COR-L47 (cell line): ENCODE measurements around the gene CDYL2.

Experiments
- DNase-seq: peaks from one replicate; lab custom pipeline; 2025; lab: John Stamatoyannopoulos, UW

Gene CDYL2

DNA sequence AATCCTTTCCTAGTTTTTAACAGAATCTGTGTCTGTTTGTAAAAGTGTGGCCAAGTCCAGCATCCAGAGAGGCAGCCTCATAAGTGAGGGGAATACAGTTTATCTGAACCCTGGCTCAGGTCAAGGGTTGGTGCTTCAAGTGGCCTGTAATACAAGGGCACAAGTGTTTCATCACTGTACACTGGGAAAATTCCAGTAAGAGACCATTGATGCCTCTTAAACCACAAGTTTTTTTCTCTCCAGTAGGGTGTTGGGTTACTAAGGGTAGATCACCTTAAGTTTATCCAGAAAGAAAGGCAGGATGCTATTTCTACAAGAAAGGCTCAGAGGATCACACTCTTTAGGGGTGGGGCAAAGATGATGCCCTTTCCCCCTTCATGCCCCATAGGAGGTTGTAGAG, 96.7 kb downstream of the CDYL2 start:
- no peak for DNase-seq

DNA sequence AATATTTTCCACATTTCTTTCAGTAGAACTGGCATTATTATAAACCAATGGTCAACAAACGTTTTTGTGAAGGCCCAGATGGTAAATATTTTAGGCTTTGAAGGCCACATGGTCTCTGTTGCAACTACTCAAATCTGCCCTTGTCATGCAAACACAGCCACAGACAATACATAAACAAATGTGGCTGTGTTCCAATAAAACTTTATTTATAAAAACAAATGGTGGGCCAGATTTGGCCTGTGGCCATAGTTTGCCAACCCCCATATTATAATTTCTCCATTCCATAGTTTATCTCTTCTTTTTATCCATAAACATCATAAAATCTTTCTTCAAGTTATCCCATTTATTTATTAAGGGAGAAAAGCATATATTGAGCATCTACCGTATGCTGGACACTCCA, 98.8 kb downstream of the CDYL2 start:
- DNase-seq = no peak

DNA sequence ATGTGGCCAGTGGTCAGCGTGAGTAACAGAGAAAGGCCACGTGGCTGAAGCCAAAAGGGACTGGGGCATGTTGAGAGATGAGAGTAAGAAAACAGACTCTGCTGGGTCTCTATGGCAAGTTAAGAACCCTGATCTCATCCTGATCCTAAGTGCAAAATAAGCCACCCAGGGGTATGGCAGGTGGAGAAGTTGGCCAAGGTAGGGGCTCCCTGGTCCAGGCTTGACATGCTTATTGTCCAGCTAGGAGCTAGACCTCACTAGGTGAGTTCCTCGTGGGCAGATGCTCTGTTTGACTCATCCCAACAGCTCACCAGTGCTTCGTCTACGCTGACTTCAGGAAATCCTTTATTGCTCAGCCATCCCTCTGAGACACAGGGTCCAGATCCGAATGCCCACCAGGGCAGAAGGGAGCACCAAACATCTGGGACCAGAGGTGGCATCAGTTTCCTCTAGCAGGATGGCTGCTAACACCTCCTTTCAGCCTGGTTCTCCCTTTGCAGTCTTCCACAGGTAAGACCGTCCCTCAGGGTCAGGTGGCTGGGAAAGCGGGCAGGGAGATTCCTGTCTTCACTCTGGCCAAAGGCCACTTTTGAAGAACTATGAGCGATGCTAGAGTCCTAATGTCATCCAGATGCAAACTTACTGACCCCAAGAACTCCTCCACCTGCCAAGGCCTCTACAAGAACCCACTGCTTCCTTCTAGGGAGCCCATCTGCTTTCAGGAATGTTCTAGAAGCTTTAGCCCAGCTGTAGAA, 99.5 kb downstream of the CDYL2 start:
- DNase-seq = no peak

DNA sequence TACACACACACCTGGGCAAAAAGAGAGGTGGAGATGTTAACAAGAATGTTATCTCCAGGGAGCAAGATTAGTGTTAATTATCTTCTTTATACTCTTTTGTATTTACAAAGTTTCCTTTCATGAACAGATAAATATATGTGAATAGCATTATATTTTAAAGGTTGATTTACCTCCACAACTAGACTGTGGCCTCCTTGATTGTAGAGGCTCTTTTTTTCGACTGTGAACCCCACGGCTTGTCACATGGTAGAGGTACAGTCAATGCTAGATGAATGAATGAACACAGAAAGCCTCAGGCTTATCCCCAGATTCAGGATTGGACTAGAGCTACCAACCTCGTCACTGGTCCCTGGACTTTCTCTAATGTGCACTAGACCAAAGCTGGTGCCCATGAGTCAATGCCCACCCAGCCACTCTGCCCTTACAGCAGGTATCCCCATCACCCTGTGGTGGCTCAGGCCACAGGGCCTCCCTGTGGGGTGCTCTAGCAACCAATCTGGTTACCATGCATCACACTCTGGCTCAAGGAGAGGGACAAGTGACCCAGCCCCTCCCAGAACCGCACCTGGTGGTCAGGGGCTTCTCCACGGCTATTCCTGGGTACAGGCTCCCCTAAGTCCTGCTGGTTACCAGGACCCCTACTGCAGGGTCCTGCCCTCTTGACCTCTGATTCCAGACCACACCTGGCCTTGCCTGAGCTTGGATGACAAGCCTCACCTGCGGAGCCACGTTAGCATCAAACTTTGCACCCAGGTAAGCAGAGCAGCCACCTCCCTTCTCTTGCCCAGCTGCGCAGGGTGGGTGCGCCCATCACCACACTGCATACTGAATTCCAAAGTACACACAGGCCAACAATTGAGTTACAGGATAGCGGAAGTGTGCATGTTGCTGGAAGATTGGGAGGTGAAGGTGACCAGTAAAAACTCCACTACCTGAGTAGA, 101.0 kb downstream of the CDYL2 start:
- DNase-seq = no peak

DNA sequence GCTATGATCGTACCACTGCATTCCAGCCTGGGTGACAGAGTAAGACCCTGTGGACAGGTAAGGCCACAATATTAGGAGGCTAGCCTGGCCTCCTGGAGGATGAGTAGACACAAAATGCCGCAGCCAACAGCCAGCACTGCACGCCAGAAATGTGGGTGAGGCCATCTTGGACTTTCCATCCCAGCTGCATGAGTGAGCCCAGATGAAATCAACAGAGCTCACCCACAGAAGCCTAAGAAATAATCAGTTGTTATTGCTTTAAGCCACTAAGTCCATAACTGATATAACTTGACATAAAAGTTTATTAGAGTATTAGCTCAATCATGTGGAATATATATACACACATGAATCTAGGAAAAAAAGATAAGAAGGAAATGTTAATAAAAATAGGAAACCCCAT, 101.7 kb downstream of the CDYL2 start:
- DNase-seq = no peak

DNA sequence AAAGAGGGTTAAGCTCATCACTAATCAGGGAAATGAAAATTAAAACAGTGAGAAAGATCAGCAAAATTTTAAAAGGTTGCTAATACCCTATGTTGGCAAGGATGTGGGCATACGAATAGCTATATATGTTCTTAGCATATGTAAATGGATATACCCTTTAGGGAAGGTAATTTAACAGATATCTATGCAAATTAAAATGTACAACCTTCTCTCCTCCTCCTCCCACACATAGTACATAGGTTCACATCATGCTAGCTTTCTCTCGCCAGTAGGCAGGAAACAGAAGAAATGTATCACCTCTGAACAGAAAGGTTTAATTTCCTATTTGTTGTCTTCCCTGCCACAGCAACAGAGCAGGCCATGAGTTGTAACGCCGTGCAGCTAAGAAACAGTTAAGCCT, 103.8 kb downstream of the CDYL2 start:
- no peak for DNase-seq

DNA sequence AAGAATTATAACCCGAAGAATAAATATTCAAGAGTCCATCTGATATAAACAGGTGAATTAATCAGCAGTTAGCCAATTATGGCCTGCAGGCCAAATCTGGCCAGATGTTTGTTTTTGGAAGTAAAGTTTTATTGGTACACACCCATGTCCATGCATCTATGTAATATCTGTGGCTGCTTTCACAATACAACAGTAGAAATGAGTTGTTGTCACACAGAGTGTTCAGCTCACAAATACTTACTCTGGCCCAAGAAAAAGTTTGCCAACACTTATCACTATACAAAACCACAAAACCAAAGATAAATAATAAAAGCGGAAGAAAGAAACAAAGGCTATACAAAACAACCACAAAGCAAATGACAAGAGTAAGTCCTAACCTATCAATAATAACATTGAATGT, 109.4 kb downstream of the CDYL2 start:
- no peak for DNase-seq

DNA sequence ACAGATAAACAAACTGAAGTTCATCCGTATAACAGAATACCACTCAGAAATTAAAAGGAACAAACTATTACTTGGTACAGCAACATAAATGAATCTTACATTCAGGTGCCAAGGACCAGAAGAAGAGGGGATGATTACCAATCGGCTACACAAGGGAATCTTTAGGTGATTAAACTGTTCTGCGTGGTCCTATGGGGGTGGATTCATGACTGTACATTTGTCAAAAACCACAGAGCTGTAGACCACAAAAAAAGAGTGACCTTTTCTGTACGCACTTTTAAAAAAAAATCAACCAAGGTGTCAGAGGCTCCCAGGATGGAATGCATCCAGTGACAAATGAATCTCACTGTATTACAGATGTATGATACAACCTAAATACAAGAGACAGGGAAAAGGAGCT, 110.8 kb downstream of the CDYL2 start:
- no peak for DNase-seq

DNA sequence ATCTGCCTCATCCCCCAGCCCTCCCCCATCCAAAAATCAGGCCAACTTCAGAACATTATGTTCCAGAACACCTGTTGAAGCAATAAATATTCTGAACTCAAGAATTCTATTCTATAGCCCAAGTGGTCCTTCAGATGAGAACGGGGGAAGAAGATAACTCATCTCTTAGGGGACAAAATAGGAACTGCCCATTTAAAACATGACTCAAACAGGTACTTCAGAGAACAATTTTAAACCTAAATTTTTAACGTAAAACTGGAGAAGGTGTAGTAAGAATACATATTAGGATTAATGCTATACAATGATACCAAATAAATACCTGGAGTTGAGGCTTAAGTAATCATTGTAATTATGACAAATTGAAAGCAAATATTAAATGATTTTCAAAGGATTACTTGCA, 112.1 kb downstream of the CDYL2 start:
- no peak for DNase-seq

DNA sequence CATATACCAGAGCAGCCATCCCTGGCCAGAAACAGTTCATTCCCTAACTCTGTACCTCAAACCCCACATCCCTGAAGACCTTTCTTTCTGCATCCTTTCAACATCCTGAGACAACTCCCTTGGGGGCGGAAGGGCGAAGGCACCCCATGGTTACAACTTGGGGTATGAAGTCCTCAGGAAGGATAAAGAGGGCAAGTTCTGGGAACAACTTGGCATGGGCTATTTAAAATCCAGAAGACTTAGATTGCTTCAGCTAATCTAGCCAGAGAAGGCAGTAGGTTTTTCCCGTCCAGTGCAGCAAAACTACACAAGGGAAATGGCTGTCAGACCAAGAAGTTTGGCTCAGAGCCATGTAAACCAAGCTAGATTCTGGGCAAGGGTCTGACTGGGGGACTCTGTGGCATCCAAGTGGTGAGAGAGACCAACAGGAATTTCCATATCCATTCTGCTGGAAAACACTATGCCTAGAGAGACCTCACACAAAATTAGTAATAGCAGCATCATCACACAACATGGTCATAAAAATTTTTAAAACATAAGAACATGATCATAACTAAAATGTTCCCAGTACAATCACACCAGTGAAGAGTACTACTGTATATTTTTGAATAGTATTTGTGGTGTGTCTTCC, 113.2 kb downstream of the CDYL2 start:
- DNase-seq = no peak

DNA sequence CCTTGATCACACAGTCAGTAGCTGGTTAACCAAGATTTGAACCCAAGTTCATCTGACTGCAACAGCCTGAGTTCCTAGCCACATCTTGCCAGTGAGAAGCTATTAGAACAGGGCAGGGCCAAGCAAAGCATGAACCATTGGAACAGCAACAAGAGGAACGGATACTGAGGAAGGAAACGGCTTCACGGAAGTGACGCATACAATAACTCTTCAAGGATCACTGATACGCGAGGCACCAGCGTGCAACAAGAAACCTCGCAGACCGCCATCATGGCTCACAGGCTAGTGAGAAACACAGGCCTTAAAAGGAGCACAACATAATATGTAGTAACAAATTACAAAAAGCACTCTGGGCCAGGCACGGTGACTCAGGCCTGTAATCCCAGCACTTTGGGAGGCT, 114.9 kb downstream of the CDYL2 start:
- no peak for DNase-seq

DNA sequence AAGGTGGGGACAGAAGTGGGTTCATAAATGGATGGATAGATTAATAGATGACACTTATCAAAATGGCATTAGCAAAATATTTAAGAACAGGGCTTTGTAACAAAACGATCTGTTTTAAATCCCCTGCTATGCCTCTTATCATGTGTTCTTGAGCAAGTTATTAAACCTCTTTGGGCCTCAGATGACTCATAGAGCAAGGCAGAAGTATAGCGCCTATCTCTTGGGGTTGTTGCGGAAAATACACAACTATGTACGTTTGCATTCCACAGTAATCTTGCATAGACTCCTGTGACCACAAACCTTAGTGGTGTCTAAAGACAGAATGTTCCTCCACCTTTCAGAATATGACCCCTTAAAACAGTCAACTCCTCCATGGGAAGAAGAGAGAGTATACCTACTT, 116.8 kb downstream of the CDYL2 start:
- DNase-seq = no peak

DNA sequence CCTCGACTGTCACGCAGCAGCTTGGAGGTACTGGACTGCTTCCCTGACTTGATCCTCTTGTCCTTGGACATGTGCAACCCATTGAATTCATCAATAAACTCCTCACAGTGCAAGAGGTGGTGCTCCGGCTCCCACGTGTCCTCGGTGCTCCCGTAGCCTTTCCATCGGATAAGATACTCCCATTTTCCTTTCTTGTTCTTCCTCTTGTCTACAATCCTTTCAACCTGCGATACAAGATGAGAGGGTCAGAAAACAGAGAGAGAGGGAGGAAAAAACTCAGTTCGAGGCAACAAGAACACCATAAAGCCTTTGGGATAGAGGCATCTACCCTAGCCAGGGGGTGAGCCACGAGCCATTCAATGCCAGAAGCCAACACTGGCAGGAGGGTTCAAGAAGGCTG, 119.5 kb downstream of the CDYL2 start:
- DNase-seq = no peak

DNA sequence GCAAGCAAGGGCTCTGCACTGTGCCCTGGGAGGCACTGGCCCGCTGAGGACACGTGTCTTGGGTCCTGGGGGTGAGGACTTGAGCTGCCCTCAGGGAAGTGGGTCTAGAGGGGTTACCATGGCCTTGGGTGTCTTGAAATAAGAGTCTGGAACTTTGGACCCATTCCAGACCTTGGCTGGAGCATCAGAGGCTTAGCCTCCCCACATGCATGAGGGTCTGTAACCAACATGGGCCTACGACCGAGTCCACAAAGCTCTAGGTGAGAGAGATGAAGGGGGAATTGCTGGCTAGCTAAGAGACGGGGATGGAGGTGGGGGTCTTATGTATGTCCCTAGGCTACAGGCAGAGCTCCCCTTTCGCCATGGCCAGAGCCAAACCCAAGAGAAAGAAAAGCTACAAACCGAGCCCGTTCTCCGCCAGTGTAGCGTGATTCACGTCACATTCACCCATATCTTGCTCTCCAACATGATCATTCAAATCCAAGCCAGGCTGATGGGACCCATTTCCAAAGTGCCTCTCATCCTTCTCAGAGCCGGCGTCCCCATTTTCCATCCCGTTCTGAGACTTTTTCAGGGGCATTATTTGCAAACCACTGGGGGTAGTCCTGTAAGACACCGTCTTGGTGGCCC, 120.1 kb downstream of the CDYL2 start:
- DNase-seq = no peak

DNA sequence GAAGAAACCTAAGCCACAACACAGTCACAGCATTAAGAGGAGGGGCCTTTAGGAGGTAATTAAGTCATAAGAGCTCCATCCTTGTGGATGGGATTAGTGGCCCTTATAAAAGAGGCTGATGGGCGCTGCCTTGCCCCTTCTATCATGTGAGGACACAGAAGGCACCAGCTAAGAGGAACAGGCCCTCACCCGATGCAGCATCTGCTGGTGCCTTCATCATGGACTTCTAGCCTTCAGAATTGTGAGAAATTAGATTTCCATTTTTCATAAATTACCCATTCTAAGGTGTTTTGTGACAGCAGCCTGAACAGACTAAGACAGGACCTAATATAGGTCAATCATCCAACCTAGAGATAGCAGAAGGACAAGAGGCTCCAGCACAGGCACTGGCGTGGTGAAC, 120.8 kb downstream of the CDYL2 start:
- no peak for DNase-seq

DNA sequence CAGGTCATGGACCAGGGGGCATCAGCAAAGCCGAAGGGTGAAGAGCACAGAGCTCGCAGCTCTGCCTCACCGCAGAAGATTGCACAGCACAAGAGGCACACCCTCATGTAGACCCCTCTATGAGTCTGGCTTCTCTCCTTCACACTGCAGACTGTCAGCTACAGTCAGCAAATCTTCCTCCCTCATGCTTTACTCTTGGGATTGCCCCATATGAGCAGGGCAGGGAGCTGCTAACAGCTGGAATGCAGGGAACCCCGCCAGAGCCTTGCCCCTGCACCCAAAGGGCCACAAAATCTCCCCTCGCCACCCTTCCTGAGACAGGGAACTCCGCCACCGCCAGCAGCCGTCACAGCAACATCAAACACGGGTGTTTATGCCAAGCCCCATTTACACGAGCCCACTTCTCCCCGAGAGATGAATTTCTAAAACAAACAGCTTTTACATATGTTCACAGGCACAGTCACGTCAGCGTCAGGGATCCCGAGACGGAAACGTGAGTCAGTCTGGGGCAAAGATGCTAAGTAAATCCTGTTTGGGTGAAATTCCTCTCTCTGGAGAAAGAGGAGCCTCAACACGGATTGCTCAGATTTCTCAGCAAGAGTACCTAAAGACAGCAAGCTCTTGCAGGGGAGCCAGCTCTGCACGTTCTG, 121.9 kb downstream of the CDYL2 start:
- DNase-seq = no peak

DNA sequence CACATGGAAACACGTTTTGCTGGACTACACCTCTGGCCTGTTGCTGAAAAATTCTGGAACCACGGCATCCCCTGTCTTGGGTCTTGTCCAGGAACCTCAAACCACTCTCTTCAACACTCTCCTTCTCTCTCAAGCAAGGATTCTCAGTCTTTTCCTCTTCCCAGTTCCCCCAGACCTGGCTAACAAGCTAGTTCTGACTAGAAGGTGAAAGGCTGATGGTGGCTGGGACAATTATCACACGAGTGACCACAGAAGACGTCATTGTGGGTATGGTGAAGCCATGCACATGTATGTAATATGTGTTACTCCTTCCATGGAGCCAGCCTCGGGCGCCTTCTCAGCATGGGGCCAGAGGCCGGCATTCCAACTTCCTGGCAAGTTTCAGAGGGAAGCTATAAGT, 123.0 kb downstream of the CDYL2 start:
- no peak for DNase-seq

DNA sequence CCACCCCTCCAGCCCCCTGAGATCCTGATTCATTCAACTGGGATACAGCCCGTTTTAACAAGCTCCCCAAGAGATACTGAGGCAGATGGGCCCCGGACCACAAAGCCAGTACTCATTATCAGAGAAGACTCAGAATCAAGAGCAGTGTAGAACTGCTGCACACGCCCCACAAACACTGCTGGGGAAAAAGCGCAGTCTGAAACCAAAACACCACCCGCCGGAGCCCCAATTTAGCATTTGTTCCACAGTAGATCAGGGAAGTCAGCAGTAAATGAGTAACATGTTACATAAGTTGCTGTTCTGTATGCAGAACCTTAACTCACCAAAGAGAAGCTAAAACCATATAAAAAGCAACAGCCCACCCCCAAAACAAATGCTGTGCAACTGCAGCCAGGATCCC, 123.6 kb downstream of the CDYL2 start:
- DNase-seq = no peak

DNA sequence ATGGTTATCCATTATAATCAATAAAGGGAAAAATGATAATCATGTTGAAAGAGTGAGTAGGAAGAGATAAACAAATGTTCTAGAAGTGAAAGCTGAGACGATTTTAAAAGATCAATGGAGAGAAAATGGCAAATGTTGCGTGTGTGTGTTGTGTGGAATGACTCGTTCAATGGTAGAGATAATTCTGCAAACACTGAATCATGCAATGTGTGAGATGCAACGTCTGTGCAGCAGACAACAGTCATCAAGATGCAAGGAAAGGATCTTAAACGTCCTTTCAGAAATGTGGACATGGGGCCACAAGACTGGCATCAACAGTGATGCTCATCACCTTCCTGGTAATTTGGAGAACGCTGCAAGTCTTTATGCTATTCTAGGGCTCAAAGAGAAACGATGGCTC, 124.4 kb downstream of the CDYL2 start:
- DNase-seq = no peak

DNA sequence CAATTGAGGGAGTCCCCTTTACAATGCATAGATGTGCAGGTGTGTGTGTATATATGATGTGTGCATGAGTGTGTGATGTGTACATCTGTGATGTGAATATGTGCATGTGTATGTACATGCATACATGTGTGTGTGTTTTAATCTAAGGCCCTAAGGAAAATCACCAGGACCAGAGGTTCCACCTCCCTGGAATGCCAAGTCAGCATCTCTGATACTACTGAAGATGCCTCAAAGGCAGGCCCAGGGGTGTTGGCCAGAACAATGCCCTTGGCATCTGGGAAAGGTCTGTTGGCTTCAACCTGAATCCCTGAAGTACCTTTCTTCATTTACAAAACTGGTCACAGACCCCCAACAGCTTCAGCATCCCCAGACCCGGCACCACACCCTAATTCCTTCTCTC, 129.5 kb downstream of the CDYL2 start:
- no peak for DNase-seq

DNA sequence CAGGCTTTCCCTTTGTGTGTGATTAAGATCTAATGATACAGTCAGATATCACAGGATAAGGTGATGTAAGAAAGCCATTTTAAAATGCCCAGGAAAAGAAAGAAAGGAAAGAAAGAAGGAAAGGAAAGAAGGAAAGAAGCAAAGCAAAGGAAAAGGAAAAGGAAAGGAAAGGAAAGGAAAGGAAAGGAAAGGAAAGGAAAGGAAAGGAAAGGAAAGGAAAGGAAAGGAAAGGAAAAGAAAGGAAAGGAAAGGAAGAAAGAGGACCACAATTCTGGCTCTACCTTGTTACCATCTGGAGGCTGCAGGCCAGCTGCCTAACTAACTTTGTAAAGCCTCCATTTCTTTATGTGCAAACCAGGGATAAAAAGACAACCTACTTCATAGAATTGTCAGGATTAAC, 132.0 kb downstream of the CDYL2 start:
- no peak for DNase-seq

DNA sequence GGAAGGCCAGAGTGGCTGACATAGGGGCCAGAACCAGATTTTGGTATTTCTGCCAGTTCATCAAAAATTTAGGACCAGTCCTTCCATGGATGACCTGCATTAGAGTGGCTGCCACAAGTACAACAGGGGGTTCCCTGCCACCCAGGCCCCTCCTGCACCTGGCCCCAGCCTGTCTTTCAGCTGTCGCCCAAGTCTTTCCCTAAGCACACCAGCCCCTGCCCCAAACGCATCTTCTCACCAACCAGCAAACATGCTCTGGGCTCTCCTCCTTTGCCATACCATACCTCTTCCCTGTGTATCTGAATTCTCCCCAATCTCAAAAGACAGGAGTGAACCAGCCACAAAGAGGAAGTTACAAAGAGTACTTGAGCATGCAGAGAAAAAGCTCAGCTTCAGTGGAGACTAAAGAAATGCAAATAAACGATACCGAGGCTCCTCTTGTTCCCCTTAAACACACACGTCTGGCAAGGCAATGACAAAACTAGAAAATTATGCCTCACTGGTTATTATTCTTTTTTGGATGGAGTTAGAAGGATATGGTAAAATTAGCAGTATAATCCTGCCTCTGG, 133.0 kb downstream of the CDYL2 start:
- DNase-seq = no peak
